OCI-LY1 (cell line): ENCODE measurements around the gene MID1.

Experiments
- EZH2 ChIP-seq: fragments of 200-600 bp; sonication (generic), shearing (Covaris generic); IDR thresholded peaks from 2 replicates; pipeline ENCODE4 v1.8.0; 2017; ENCODE audit warnings: borderline replicate concordance, mixed run types, mild to moderate bottlenecking, antibody characterized with exemption, low read length, moderate library complexity, mixed read lengths
- TF ChIP-seq, protein P1 (sequence below): fragments of 200-600 bp; sonication (generic), shearing (Covaris generic); IDR thresholded peaks from 2 replicates; pipeline ENCODE4 v1.5.1; 2017; ENCODE audit warnings: mild to moderate bottlenecking, antibody characterized with exemption, low read length, moderate library complexity, mixed read lengths

DNA sequence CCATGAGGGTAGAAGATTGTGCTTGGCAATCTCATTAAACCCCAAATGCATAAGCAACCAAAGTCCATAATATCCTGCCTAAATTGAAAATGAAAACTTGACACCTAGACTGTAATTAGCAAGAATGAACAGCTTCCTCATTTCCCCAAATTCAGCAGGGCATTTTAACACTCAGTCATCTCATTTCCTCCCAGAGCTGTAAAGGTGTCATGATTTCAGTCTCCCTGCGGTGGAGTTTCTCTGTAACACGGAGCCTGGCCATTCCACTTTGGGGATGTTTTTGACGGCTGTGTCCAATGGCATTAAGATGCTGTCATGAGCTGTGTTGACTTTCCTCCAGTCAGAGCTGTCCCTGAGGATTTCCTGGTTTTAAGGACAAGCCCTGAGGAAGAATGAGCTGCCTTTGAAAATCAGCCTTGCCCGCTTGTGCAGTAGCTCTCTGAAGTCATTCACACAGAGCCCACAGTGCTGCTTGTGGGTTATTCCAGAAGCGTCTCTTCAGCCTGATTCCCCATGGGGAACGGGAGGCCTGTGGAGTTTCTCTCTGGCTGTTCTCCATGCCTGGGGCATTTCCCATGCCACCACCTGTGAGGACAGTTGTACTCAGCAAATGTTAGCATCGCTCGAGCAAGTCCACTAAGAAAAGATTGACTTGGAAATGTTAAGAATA, 187.0 kb downstream of the MID1 start:
- no peak for TF ChIP-seq EZH2
- TF ChIP-seq, protein P1, sequence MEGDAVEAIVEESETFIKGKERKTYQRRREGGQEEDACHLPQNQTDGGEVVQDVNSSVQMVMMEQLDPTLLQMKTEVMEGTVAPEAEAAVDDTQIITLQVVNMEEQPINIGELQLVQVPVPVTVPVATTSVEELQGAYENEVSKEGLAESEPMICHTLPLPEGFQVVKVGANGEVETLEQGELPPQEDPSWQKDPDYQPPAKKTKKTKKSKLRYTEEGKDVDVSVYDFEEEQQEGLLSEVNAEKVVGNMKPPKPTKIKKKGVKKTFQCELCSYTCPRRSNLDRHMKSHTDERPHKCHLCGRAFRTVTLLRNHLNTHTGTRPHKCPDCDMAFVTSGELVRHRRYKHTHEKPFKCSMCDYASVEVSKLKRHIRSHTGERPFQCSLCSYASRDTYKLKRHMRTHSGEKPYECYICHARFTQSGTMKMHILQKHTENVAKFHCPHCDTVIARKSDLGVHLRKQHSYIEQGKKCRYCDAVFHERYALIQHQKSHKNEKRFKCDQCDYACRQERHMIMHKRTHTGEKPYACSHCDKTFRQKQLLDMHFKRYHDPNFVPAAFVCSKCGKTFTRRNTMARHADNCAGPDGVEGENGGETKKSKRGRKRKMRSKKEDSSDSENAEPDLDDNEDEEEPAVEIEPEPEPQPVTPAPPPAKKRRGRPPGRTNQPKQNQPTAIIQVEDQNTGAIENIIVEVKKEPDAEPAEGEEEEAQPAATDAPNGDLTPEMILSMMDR = no peak
